Amygdala (tissue), 56 donors: Measurements from ENCODE around the gene GFAP.

Source experiments
- DNase-seq, 56 donors: peaks; one replicate each; lab custom pipeline; 2025; lab: John Stamatoyannopoulos, UW

Gene GFAP

GRCh38 chr17:44871556-44871955 lies 43.7 kb downstream of the GFAP start:
- peak in 2 of 56 donors; percentile 5 to 11 for DNase-seq

DNA sequence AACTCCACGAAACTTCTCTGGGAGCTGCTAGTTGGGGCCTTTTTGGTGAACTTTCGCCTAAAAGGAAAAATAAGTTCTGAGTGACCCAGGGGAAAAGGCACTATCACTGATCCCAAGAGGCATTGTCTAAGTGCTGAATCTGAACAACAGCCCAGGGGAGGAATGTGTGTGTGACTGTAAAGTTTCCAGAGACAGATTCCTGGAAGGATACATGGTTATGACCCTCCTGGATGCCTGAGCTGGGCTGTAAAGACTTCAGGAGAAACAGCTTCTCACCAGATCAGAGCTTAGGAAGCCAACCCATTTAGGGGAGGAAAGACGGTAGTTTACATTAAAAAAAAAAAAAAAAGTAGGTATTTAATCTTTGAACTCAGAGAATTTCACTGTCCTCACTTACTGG lies 47.5 kb downstream of the GFAP start:
- DNase-seq: no peak

GRCh38 chr17:44865931-44866330 lies 49.4 kb downstream of the GFAP start:
- no peak for DNase-seq

- peak in 39 of 56 donors; percentile 1 to 79 (median 20) for DNase-seq
These were observed 50.1 kb downstream of the GFAP start for GRCh38 chr17:44865231-44865660.

- DNase-seq: no peak
These were observed 50.5 kb downstream of the GFAP start for GRCh38 chr17:44864831-44865230.

DNA sequence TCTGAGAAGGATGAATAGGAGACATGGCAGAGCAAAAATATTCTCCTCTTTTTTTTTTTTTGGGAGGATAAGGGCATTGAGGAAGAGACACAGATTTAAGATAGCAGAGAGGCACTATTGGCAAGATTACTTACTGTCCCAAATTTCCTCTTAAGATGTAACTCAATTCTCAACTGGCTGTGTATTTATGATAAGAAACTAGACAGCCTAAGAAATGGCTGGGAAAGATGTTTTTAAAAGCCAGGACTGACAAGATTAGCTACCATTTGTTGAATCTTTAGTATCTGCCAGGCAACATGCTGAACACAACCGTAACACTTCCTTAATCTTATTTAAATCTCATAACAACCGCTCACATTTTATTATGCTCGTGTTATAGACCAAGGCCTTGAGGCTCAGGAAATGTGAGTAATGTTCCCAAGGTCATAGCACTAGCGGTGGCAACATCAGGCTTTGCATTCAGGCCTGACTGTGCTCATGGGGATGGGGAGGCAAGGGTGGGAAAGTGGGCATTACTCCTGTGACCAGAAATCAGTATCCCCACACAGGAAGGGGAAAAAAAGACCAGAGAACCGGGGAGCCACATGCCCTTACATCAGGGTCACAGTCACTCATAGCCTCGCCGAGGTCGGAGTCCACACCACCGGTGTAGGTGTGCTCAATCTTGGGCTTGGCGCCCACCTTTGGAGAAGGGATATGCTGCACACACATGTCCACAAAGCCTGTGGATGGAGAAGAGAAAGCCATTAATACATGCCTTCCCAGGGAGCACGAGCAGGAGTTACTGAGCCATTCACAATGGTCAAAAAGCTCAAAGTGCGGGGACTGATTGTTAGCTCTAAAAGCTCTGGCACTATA lies 52.0 kb downstream of the GFAP start:
- DNase-seq: no peak

DNA sequence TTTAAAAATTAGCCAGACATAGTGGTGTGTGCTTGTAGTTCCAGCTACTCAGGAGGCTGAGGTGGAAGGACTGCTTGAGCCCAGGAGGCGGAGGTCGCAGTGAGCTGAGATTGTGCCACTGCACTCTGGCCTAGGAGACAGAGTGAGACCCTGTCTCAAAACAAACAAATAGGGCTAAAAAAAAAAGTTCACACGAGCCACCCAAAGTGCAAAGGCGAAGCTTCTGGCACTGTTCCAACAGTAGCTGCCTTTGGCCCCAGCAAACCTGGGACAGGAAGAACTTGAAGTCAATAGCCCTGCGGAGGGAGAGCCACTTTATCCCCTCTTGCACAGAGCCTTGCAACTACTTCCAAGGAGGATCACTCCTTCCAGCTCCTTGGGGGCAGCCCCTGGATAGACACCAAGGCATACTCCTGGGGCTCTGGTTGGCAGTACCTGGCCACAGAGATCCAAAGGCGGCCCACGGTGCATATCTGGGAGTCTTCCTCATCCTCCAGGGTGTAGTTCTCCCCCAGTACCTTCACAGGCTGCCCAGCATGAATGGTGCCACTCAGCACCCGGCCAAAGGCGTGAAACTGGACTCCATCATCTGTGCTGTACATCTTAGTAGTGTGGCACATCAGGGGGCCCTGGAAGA lies 52.9 kb downstream of the GFAP start:
- no peak for DNase-seq

DNA sequence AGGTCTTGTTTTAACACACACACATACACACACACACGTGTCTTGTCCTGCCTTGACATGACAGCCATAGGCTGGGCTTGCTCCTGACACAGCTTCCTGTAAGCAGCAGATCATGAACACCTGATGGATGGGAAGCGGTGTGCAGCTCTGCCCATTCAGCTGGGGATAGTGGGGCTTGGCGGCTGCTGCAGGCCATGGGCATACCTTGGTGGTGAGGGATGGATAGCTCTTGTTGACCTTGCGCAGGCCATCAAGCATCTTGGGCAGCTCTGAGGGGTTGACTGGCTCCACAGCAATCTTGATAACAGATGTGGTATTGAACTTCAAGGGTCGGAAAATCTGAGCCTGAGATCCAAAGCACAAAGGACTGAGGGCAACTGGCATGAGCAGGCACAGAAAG lies 55.6 kb downstream of the GFAP start:
- DNase-seq: no peak

DNA sequence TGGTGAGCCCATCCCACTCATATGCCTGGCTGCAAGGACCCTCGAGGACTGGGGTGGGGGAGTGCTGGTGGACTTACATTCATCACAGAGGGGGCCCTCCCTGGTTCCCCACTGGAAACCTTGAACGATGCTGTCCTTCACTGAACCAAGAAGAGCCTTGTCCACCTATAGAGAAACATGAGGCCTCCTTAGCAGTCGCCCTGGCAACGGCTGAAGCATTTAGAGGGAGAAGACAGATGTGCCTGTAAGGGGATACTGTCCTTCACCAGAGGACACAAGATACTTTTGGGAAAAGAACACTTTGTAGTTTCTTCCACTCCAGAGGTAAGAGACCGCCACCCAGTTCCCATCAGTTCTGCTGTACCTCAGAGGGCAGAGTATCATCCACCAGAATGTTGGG lies 61.1 kb downstream of the GFAP start:
- no peak for DNase-seq
